Psoas muscle (tissue), 8 donors: Measurements from ENCODE around the gene SRCAP. TPM values are rescaled to one million over a fixed set of nuclear protein-coding genes. Genes with fewer than 3 reads are reported as not detected.
"Not testable (repeated sequence)": the region's sequence is repeated elsewhere in the genome, so short reads cannot be mapped to it uniquely, and the experiment has no call there.

Experiments
- ATAC-seq, 4 donors: fragments of 200-7000 bp; cut with Tn5 transposase; one replicate each; pipeline ENCODE4 v1.9.1; 2020; ENCODE audit warnings: moderate library complexity in 3 of 4, mild to moderate bottlenecking in 2 of 4
- DNase-seq, 2 donors: peaks; one replicate each; pipeline ENCODE4 v3.0.0-alpha.2; 2020
- H3K27ac ChIP-seq: fragments of 200-600 bp; one replicate; pipeline ENCODE4 v1.8.0; 2022
- H3K27me3 ChIP-seq, 3 donors: fragments of 200-600 bp in 1 of 3; one replicate each; pipeline versions ENCODE4 v1.6.1 to v1.8.0; 2013 to 2022; ENCODE audit warnings: low read length in 2 of 3, mild to moderate bottlenecking in 2 of 3, moderate library complexity in 1 of 3; ENCODE audit not compliant: insufficient read depth in 3 of 3
- H3K36me3 ChIP-seq, 2 donors: fragments of 200-600 bp in 1 of 2; one replicate each; pipeline versions ENCODE4 v1.6.1 to v1.8.0; 2013 to 2022; ENCODE audit warnings: low read depth in 1 of 2, mild to moderate bottlenecking in 1 of 2, moderate library complexity in 1 of 2; ENCODE audit not compliant: insufficient read depth in 1 of 2
- H3K4me1 ChIP-seq: fragments of 200-600 bp; one replicate; pipeline ENCODE4 v1.8.0; 2022
- H3K4me3 ChIP-seq: fragments of 200-600 bp; one replicate; pipeline ENCODE4 v1.8.0; 2022; ENCODE audit warnings: mild to moderate bottlenecking
- H3K9me3 ChIP-seq: fragments of 200-600 bp; one replicate; pipeline ENCODE4 v1.8.0; 2022
- WGBS, 3 donors: extraction: QIAGEN DNeasy Blood & Tissue Kit; methylation state at CpG; one replicate each; pipeline versions ENCODE4 v1.1.6 to v1.1.7; 2013; 5-methylcytosine and 5-hydroxymethylcytosine counted together
- intact Hi-C, 2 donors: fragments of 100-400 bp; cut with DNase I; formaldehyde crosslinking; loops; one replicate each; pipeline versions ENCODE4 v1.11.0 to v1.14.2; 2022
- polyA plus RNA-seq, 3 donors: library from polyadenylated mRNA; stranded (reverse); fragments of 200-250 nt; gene quantifications; one replicate each; pipeline ENCODE4 v1.2.3, GENCODE V29; 2013
- total RNA-seq, 4 donors: library from RNA; stranded (reverse); fragmentation: NEBNext Ultra II Directional in 2 of 4; extraction: Animal tissue kit (Norgen Biotek cat#: 25700) in 2 of 4; gene quantifications; one replicate each; pipeline versions ENCODE4 v1.2.1 to v1.2.4, GENCODE V29; 2021 to 2023
- TF ChIP-seq, protein P1 (sequence below): fragments of 200-600 bp; IDR thresholded peaks from one replicate; pipeline ENCODE4 v1.8.0; 2022; ENCODE audit warnings: antibody characterized with exemption
- donor health status: healthy with polysubstance abuse.
- donor health status: DM: no; HTN: no; CAD: no; lungs with moderate emphysema.
- donor health status: Bipolar disorder and iron deficiency.
- donor health status: healthy.
- donor health status: DM: yes; HTN: yes; CAD: no.
- donor health status: DM: no; HTN: no; CAD: no.
- donor health status: DM: no; HTN: no; CAD: no.
- donor health status: DM: yes; HTN: yes; CAD: no.

SRCAP gene
- total and polyA plus RNA-seq, 7 donors, result 4.4 to 50.1 (median 37.8) TPM

DNA sequence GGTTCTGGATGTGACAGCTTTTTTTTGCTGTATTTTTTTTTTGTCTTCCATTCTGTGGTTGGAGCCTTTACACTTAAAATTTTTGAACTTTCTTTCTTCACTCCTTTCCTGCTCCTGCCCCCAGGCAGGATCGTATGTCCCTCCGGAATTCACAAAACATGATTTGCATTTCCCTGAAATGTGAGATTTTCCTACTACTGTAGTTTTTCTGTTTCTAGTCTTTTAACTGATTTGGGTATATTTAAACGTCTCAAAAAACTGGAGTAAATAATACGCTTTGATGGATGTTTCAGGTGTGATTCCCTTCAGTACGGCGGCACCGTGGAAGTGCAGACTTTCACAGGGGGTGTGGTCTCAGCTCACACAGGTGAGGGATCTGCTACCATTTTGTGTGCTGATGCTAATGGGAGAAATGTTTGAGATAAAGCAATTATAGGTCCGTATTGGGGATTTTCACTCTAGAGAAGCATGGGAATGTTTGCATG, 686 bp downstream of the SRCAP start:
- Histone ChIP-seq H3K36me3 (peaks cover 3 to 49% of the 10 kb centered on the region in 2 donors), H3K27ac (peak overlapping the region; percentile 95), H3K4me1 (peaks cover 17% of the 10 kb centered on the region), H3K9me3 (no peaks in the 10 kb centered on the region), H3K27me3 (no peaks in the 10 kb centered on the region), H3K4me3 (peak overlapping the region; percentile 98)
- WGBS, 3 donors, result 46 to 55% (median 46%) methylated on average over 8 of the region's 8 CpGs
- ATAC-seq (no peak), DNase-seq (no peak)
- intact Hi-C loops, result loop anchor here (5.0 kb wide), 2 partner anchors 37 to 43 kb away; a partner anchor contains a TSS
- TF ChIP-seq, protein P1, sequence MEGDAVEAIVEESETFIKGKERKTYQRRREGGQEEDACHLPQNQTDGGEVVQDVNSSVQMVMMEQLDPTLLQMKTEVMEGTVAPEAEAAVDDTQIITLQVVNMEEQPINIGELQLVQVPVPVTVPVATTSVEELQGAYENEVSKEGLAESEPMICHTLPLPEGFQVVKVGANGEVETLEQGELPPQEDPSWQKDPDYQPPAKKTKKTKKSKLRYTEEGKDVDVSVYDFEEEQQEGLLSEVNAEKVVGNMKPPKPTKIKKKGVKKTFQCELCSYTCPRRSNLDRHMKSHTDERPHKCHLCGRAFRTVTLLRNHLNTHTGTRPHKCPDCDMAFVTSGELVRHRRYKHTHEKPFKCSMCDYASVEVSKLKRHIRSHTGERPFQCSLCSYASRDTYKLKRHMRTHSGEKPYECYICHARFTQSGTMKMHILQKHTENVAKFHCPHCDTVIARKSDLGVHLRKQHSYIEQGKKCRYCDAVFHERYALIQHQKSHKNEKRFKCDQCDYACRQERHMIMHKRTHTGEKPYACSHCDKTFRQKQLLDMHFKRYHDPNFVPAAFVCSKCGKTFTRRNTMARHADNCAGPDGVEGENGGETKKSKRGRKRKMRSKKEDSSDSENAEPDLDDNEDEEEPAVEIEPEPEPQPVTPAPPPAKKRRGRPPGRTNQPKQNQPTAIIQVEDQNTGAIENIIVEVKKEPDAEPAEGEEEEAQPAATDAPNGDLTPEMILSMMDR, result no peak

DNA sequence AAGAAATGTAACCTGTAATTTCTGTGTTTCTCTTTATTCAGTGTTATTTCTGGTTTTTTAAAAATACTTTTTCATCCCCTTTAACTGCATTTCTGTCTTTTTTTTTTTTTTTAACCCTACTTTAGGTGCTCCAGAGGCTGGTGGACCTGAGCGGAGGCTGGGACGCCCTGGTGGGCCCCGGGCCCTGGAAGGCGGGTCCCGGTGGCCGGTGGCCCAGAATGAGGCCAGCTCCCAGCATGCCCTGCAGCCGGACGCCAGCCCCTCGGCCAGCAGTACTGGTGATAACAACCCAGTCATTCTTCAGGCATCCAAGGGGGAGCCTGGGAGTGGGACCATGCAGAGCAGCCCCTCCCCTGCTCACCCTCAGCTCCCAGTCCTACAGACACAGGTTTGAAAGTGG, 1.5 kb downstream of the SRCAP start:
- Histone ChIP-seq H3K9me3 (no peaks in the 10 kb centered on the region), H3K27ac (no peak overlapping the region), H3K4me3 (peak overlapping the region; percentile 98), H3K36me3 (peaks cover 5 to 57% of the 10 kb centered on the region in 2 donors), H3K27me3 (no peaks in the 10 kb centered on the region), H3K4me1 (peaks cover 17% of the 10 kb centered on the region)
- ATAC-seq (no peak), DNase-seq (no peak)
- TF ChIP-seq, protein P1, result no peak
- 18 to 26% (median 23%) methylated on average over 9 of the region's 9 CpGs for WGBS, 3 donors
- intact Hi-C loops, result loop anchor here in 1 of 2 donors (5.0 kb wide), 1 partner anchor 42 kb away; a partner anchor contains a TSS

DNA sequence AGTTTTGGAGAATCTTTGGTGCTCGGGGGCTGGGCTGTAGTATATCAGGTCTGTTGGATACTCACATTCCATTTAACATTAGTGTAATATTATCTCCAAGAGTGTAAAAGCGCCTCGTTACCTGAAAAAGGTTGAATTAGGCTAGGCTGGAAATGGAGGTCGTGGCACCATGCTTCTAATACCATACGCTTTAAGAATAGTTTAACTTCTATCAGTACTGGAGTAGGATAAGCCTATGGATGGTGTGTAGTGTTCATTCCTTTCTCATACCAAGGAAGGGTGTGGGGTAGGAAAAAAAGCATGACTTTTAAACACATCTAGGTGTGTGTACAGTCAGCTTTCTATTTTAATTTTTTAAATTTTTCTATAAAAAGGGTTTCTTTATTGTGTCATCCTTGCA, 2.0 kb downstream of the SRCAP start:
- TF ChIP-seq, protein P1, result no peak
- H3K36me3 ChIP-seq, result peaks cover 7 to 62% of the 10 kb centered on the region in 2 donors
- peak overlapping the region; percentile 98 for H3K4me3 ChIP-seq
- ATAC-seq (no peak), DNase-seq (no peak)
- 78 to 87% (median 85%) methylated on average over 5 of the region's 5 CpGs for WGBS, 3 donors
- intact Hi-C loops, result loop anchor here in 1 of 2 donors (5.0 kb wide), 1 partner anchor 41 kb away; a partner anchor contains a TSS
- H3K9me3 ChIP-seq, result no peaks in the 10 kb centered on the region
- H3K27ac ChIP-seq, result no peak overlapping the region
- no peaks in the 10 kb centered on the region for H3K27me3 ChIP-seq
- H3K4me1 ChIP-seq, result peaks cover 17% of the 10 kb centered on the region

DNA sequence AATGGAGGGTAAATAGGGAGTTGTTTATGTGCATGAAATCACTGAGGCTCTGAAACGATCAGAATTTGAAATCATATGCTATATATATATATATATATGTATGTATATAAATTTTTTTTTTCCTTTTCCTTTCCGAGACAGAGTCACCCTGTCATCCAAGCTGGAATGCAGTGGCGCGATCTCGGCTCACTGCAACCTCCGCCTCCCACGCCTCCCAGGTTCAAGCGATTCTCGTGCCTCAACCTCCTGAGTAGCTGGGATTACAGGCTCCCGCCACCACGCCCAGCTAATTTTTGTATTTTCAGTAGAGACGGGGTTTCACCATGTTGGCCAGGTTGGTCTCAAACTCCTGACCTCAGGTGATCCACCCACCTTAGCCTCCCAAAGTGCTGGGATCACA, 4.1 kb downstream of the SRCAP start:
- H3K9me3 ChIP-seq, DNase-seq, H3K4me3 ChIP-seq, H3K27ac ChIP-seq, ATAC-seq, H3K27me3 ChIP-seq: not testable (repeated sequence)
- H3K4me1 ChIP-seq, result peaks cover 17% of the 10 kb centered on the region
- 91 to 92% (median 92%) methylated on average over 12 of the region's 12 CpGs for WGBS, 3 donors
- intact Hi-C loops, result loop anchor here in 1 of 2 donors (5.0 kb wide), 1 partner anchor 39 kb away; a partner anchor contains a TSS
- peaks cover 7 to 83% of the 10 kb centered on the region in 2 donors for H3K36me3 ChIP-seq

DNA sequence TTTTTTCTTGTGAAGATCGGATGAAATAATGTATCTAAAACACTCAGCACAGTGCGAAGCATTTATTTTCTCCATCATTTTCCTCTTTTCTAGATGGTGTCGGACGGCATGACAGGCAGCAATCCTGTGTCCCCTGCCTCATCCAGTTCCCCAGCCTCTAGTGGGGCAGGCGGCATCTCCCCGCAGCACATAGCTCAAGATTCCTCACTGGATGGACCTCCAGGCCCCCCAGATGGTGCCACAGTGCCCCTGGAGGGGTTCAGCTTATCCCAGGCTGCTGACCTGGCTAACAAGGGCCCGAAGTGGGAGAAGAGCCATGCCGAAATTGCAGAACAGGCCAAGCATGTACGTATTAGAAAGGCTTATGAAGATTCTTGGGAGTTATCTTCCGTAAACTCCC, 5.0 kb downstream of the SRCAP start:
- Histone ChIP-seq H3K9me3 (no peaks in the 10 kb centered on the region), H3K36me3 (peaks cover 7 to 92% of the 10 kb centered on the region in 2 donors), H3K4me3 (no peak overlapping the region), H3K27me3 (no peaks in the 10 kb centered on the region), H3K27ac (no peak overlapping the region), H3K4me1 (peaks cover 17% of the 10 kb centered on the region)
- 92 to 94% (median 92%) methylated on average over 10 of the region's 10 CpGs for WGBS, 3 donors
- intact Hi-C loops, result loop anchor here in 1 of 2 donors (5.0 kb wide), 1 partner anchor 38 kb away; a partner anchor contains a TSS
- TF ChIP-seq, protein P1, result no peak
- ATAC-seq (no peak), DNase-seq (no peak)
